Activated CD4-positive, alpha-beta memory T cell treated with anti-CD3 and anti-CD28 coated beads for 36 hours (primary cell): ENCODE data around the gene TTLL8. TPM values are rescaled to one million over a fixed set of nuclear protein-coding genes. Genes with fewer than 3 reads are reported as not detected.
A peak's percentile ranks its signal among the peaks of the same experiment; 100 is the strongest.

ENCODE experiments used
- CTCF ChIA-PET: fragments of 350-600 bp; sonication (Branson Sonifier 250); formaldehyde crosslinking; loops from one replicate; lab custom pipeline; 2021; ENCODE audit warnings: antibody characterized with exemption, inconsistent platforms; lab: Charles Lee
- POLR2A ChIA-PET: fragments of 350-600 bp; sonication (Branson Sonifier 250); formaldehyde crosslinking; loops from one replicate; lab custom pipeline; 2021; ENCODE audit warnings: antibody characterized with exemption; lab: Charles Lee
- DNase-seq: peaks from one replicate; pipeline ENCODE4 v3.0.0-alpha.2; 2020
- H3K27ac Mint-ChIP-seq: one replicate; pipeline ENCODE4 v1.8.0; 2021; ENCODE audit warnings: mixed read lengths
- H3K27me3 Mint-ChIP-seq: one replicate; pipeline ENCODE4 v1.8.0; 2021; ENCODE audit warnings: mixed read lengths
- H3K36me3 Mint-ChIP-seq: one replicate; pipeline ENCODE4 v1.8.0; 2021; ENCODE audit warnings: mixed read lengths
- H3K4me1 Mint-ChIP-seq: one replicate; pipeline ENCODE4 v1.8.0; 2021; ENCODE audit warnings: low read depth, mixed read lengths
- H3K4me3 Mint-ChIP-seq: one replicate; pipeline ENCODE4 v1.8.0; 2021; ENCODE audit warnings: mild to moderate bottlenecking, mixed read lengths
- H3K9me3 Mint-ChIP-seq: one replicate; pipeline ENCODE4 v1.8.0; 2021; ENCODE audit warnings: mixed read lengths
- intact Hi-C: fragments of 100-400 bp; cut with micrococcal nuclease; formaldehyde crosslinking; loops from one replicate; pipeline ENCODE4 v1.15.1; 2023
- total RNA-seq, 2 experiments: library from RNA; stranded (reverse); gene quantifications; one replicate each; pipeline ENCODE4 v1.2.3, GENCODE V29; 2021

The TTLL8 gene
- total RNA-seq, 2 experiments from 2014 or later = not detected

DNA sequence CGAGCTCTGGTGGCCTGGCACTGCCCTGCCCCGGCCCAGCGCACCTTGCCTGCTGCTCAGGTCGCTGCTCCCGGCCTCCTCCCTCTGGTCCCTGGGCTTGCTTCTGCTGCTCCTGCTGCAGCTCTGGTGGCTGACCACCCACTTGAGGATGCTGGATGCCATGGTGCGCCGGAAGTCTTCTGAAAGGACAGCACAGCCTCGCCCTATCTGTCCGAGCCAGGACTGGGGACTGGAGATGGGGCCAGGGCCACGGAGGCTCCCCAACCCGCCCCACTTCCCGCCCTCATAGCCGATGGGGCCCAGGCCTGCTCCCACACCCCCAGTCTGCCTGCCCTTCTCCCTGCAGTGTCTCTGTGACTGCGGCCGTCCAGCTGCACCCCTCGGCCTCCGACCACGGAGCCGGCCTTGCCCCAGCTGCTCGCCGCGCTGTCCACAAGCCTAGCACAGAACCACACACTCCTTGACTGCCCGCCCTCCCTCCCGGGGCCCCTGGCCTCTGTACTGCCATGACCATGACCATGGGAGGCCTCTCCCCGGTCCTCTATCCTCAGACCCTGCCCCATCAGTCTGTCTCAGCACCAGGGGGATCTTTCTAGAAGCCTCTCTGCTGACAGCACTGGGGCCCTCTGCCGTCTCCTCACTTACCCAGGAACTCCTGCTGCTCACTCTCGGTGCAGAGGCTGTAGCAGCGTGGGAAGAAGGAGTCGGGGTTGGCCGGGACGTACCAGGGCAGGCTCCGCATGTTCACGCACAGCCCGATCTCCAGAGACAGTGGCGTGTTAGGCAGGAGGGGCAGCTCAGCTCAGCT, 12.7 kb downstream of the TTLL8 start:
- no peaks in the 10 kb centered on the region for H3K36me3 Mint-ChIP-seq
- no peaks in the 10 kb centered on the region for H3K9me3 Mint-ChIP-seq
- intact Hi-C loops = no loop called here
- ChIA-PET CTCF (no interaction called here), POLR2A (no interaction called here)
- peaks cover 24% of the 10 kb centered on the region for H3K27me3 Mint-ChIP-seq
- peaks cover 6% of the 10 kb centered on the region for H3K4me1 Mint-ChIP-seq
- no peak overlapping the region for H3K4me3 Mint-ChIP-seq
- no peak for DNase-seq
- H3K27ac Mint-ChIP-seq = no peak overlapping the region

DNA sequence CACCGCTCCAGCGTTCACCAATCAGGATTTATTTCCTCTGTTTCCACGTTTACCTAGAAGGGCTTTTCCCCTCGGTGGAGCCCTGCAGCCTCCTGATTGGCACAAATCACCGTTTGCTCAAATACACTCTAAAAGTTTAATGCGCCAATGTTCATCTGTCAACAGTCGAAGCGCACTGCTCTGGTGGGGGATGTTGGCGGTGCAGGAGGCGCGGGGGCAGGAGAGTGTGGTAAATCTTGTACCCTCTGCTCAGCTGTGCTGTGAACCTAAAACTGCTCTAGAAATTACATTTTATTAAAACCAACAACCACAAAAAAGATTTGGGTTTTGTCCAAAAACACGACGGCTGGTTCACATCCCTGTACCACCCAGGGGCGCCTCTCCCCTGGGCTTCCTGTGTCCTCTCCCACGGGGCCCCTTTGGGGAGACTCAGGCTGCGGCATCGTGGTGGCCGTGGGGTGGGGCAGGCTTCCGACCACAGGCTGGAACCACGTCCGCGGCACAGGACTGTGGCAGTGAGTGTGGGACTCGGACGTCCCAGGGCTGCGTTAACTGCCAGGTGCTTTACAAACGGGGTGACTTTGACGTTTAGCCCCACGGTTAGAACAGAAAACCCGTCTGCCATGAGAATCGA, 13.5 kb downstream of the TTLL8 start:
- Mint-ChIP-seq H3K27me3 (peaks cover 24% of the 10 kb centered on the region), H3K9me3 (no peaks in the 10 kb centered on the region), H3K27ac (no peak overlapping the region), H3K36me3 (no peaks in the 10 kb centered on the region), H3K4me1 (peaks cover 6% of the 10 kb centered on the region), H3K4me3 (no peak overlapping the region)
- DNase-seq = no peak
- ChIA-PET CTCF (no interaction called here), POLR2A (interaction anchor here (0.6 kb wide), 1 partner anchor 20 kb away, joined by 3 read pairs; no protein-coding TSS in a partner anchor)
- intact Hi-C loops = no loop called here

DNA sequence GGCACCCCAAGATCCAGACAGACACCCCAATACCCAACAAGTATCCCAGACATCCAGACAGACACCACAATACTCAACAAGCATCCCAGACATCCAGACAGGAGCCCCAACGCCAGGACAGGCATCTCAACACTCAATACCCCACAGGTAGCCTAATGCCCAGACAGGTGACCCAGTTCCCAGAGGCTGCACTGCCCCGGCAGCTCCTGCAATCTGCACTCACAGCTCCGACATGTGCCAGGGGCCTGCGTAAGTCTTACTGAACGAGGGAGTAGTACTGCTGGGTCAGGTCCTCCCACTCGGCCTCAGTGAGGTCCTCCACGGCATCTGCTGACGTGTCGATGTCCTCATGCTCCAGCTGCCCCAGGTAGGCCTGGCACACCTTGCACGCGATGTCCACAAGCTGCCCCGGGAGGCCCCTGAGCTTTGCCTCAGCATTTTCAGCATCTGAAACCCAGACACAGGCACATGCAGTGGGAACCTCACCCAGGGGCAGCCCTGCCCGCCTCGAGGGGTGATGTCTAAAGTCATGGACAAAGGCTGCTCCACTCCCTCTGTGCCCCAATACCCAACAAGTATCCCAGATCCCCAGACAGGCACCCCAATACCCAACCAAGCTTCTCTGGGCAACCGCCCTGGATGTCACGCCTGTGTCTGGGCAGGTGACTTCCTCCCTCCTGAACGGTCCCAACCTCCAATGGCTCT, 16.6 kb downstream of the TTLL8 start:
- ChIA-PET CTCF (interaction anchor here (0.8 kb wide), 1 partner anchor 111 kb away, joined by 3 read pairs; no protein-coding TSS in a partner anchor), POLR2A (no interaction called here)
- peaks cover 5% of the 10 kb centered on the region for H3K9me3 Mint-ChIP-seq
- H3K36me3 Mint-ChIP-seq = no peaks in the 10 kb centered on the region
- peaks cover 24% of the 10 kb centered on the region for H3K27me3 Mint-ChIP-seq
- no peak for DNase-seq
- H3K4me1 Mint-ChIP-seq = peaks cover 6% of the 10 kb centered on the region
- H3K27ac Mint-ChIP-seq = no peak overlapping the region
- intact Hi-C loops = no loop called here
- H3K4me3 Mint-ChIP-seq = no peak overlapping the region

DNA sequence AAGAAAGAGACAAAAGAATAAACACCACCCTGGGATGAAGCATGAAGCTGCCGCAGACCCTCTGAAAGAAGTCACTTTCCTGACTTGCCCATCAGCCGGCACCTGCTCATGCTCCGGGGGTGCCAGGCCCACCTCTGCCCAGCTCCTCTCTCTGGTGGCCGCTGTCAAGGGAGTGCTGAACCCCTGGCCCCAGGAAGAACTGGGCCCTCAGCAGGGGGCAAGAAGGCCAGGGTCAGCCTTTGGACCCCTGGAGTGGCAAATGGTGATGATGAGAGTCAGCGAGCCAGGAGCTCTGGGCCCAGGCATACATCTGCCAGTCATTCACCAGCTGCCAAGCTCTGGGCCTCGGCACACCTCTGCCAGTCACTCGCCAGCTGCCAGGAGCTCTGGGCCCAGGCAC, 17.4 kb downstream of the TTLL8 start:
- DNase-seq = no peak
- no peak overlapping the region for H3K27ac Mint-ChIP-seq
- no peak overlapping the region for H3K4me3 Mint-ChIP-seq
- ChIA-PET POLR2A (no interaction called here), CTCF (no interaction called here)
- peaks cover 5% of the 10 kb centered on the region for H3K9me3 Mint-ChIP-seq
- H3K4me1 Mint-ChIP-seq = peaks cover 6% of the 10 kb centered on the region
- peaks cover 24% of the 10 kb centered on the region for H3K27me3 Mint-ChIP-seq
- intact Hi-C loops = no loop called here
- no peaks in the 10 kb centered on the region for H3K36me3 Mint-ChIP-seq

DNA sequence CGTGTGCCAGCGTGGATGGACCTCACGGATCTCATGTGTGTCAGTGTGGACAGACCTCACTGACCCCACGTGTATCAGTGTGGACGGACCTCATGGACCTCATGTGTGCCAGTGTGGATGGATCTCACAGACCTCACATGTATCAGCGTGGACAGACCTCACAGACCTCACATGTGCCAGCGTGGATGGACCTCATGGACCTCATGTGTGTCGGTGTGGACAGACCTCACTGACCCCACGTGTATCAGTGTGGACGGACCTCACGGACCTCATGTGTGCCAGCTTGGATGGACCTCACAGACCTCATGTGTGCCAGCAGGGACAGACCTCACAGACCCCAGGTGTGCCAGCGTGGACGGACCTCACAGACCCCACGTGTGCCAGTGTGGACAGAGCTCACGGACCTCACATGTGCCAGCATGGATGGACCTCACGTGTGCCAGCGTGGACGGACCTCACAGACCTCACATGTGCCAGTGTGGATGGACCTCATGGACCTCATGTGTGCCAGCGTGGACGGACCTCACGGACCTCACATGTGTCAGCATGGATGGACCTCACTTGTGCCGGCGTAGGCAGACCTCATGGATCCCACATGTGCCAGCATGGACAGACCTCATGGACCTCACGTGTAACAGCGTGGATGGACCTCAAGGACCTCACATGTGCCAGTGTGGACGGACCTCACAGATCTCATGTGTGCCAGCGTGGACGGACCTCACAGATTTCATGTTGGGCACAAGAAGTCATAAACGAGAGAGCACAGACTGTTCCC, 18.2 kb downstream of the TTLL8 start:
- POLR2A ChIA-PET = no interaction called here
- intact Hi-C loops = no loop called here
- no peak overlapping the region for H3K27ac Mint-ChIP-seq
- peaks cover 5% of the 10 kb centered on the region for H3K9me3 Mint-ChIP-seq
- H3K4me3 Mint-ChIP-seq = no peak overlapping the region
- peaks cover 23% of the 10 kb centered on the region for H3K27me3 Mint-ChIP-seq
- DNase-seq = no peak
- no peaks in the 10 kb centered on the region for H3K36me3 Mint-ChIP-seq
- H3K4me1 Mint-ChIP-seq = peaks cover 9% of the 10 kb centered on the region
- CTCF ChIA-PET = no interaction called here

DNA sequence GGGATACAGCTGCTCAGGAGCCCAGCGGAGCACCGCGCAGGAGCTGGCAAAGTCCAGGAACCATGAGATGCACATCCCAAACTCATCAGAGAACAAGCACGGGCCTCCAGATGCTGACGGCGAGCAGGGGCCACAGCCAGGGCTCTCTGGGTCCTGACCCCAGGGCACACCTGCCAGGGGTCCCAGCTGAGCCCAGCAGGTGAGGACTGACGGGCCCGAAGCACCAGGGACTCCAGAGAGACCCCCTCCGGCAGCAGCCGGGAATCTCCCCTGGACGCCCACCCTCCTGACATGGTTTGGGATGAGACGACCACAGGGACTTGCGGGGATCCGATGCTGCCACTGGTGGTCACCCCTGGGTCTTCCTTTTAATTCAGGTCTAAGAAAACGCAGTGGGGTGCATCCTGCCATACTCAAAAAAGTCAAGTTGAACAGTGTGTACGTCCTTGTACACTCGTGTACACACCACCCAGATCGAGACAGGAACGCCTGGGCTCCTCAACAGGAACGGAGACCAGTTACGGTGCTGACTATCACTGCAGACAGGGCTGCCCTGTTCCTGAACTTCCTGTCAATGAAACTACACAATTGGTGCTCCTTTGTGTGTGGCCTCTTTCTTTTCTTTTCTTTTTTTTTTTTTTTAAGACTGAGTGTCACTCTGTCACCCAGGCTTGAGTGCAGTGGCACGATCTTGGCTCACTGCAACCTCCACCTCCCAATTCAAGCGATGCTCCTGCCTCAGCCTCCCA, 21.9 kb downstream of the TTLL8 start:
- DNase-seq = no peak
- Mint-ChIP-seq H3K9me3 (peaks cover 5% of the 10 kb centered on the region), H3K4me3 (no peak overlapping the region), H3K27me3 (peaks cover 16% of the 10 kb centered on the region), H3K36me3 (no peaks in the 10 kb centered on the region), H3K4me1 (peaks cover 7% of the 10 kb centered on the region), H3K27ac (no peak overlapping the region)
- CTCF ChIA-PET = interaction anchor here (1.8 kb wide), 1 partner anchor 105 kb away, joined by 11 read pairs; no protein-coding TSS in a partner anchor
- intact Hi-C loops = no loop called here
- POLR2A ChIA-PET = no interaction called here

DNA sequence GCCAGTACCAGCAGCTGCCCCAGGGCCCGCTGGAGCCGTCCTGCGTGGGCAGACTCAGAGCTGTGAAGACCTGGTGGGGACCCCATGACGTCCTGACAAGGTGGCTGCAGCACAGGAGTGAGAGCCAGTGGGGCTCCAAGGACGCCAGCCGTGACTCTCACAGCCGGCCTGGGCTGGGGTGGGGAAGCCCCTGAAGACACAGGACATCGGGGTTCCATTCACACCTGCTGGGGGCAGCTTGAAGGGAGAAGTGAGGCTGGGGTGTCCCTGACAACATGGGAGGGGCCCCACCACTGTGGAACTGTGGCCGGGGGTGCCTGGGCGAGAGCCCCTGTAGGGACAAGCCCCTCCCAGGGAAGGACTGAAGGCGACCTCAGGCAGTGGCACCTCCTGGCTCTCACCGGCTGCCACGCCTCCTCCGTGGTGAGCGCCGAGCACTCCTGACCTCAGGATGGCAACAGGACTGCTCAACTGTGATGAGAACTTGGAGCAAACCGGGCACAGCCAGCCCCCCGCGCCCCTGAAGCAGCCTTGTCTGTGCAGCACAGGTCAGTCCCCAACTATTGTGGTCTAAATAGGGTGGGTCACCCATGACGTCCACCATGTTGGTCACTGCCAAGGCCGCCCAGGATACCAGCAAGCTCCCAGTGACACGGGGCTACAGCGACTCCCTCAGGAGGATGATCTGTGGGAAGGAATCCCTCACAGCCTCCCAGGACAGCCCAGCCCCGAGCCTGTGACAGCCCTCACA, 22.8 kb downstream of the TTLL8 start:
- intact Hi-C loops = no loop called here
- peaks cover 7% of the 10 kb centered on the region for H3K4me1 Mint-ChIP-seq
- no peak overlapping the region for H3K27ac Mint-ChIP-seq
- H3K9me3 Mint-ChIP-seq = peaks cover 5% of the 10 kb centered on the region
- ChIA-PET CTCF (interaction anchor here (1.8 kb wide), 1 partner anchor 104 kb away, joined by 11 read pairs; no protein-coding TSS in a partner anchor), POLR2A (interaction anchor here (0.6 kb wide), 1 partner anchor 119 kb away, joined by 4 read pairs; no protein-coding TSS in a partner anchor)
- no peaks in the 10 kb centered on the region for H3K36me3 Mint-ChIP-seq
- no peak overlapping the region for H3K4me3 Mint-ChIP-seq
- H3K27me3 Mint-ChIP-seq = peaks cover 16% of the 10 kb centered on the region
- no peak for DNase-seq

DNA sequence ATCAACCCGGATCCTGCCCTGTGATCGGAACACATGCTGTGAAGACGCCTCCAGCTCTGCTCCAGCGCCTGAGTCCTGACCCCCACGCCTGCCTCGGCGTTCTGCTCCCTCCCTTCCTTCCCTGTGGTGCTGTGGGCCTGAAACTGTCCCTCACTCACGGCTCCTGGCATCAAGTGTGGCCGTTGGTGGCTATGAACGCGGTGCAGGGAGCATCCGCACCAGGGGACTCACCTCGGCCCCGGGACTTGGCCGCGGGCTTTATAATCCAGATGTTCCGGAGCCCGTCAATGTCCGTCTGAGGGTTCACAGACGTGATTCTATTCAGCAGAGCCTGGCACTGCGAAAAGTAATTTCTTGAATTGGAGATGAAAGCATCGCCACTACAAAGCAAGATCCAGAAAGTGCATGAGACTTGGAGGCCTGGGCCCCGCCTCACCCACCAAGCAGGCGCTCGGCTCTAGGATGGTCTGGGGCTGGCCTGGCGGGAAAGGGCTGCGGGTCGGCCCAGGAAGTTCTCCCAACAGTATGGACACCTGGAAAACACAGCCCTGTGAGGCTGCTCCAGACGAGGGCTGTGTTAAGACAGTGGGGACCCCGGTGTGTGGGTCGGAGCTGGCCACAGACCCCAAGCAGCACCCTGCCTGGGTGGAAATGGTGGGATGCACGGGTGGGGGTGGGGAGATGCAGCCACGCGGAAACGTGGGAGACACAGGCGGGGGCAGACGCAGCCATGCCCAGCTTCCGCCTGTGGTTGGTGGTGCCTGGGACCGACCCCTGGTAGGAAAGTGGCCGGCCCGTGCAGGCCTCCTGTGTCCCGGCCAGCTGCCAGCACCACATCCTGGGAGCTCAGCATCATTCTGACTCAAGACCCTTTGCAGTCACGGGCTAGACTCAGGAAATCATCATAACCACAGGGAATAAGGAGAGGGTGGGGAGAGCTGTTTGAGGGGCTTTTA, 23.7 kb downstream of the TTLL8 start:
- intact Hi-C loops = no loop called here
- peaks cover 9% of the 10 kb centered on the region for H3K4me1 Mint-ChIP-seq
- POLR2A ChIA-PET = interaction anchor here (0.6 kb wide), 1 partner anchor 118 kb away, joined by 4 read pairs; no protein-coding TSS in a partner anchor
- CTCF ChIA-PET = interaction anchor here (1.8 kb wide), 1 partner anchor 103 kb away, joined by 11 read pairs; no protein-coding TSS in a partner anchor
- H3K4me3 Mint-ChIP-seq = no peak overlapping the region
- DNase-seq = peak; percentile 52
- peaks cover 16% of the 10 kb centered on the region for H3K27me3 Mint-ChIP-seq
- H3K36me3 Mint-ChIP-seq = no peaks in the 10 kb centered on the region
- H3K9me3 Mint-ChIP-seq = peaks cover 5% of the 10 kb centered on the region
- H3K27ac Mint-ChIP-seq = no peak overlapping the region

DNA sequence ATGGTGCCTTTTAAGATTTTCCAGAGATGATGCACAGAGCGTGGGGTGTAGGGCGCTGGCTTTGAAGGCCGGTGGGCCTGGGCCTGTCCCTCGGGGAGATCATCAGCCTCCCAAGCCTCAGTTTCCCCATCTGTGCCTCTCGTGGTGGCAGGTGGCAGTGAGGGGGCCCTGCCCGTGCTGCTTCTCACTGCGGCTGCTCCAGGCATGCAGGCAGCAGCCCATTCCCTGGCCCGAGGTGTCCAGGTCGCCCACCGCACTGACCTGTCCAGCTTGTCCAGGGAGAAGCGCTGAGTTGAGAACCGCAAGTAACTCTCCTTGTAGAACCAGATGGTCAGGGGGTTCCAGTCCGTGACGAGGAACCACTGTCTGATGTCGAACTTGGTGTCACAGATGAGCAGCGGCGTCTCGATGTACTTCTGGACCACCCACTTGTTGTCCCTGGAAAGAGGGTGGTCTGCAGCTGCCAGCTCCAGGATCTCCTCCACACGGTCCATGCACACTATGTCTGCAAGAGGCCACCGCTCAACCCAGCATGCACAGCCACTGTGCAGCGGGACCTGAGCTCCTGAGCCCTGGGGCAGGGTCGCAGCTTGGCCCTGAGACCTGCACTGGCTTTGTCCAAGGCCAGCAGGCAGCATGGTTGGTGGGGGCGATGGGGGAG, 25.0 kb downstream of the TTLL8 start:
- Mint-ChIP-seq H3K4me3 (no peak overlapping the region), H3K9me3 (no peaks in the 10 kb centered on the region), H3K4me1 (peaks cover 14% of the 10 kb centered on the region), H3K27ac (no peak overlapping the region), H3K36me3 (no peaks in the 10 kb centered on the region), H3K27me3 (peaks cover 16% of the 10 kb centered on the region)
- ChIA-PET POLR2A (no interaction called here), CTCF (interaction anchor here (0.6 to 3.4 kb wide), 2 partner anchors 39 to 102 kb away, joined by 3 to 119 read pairs; no protein-coding TSS in a partner anchor)
- no peak for DNase-seq
- intact Hi-C loops = no loop called here
